HEK293 (cell line): Measurements from ENCODE around the gene TRIM44.

Experiments used
- GLI4 ChIP-seq: fragments of 450-650 bp; formaldehyde crosslinking; IDR thresholded peaks from 2 replicates; pipeline ENCODE4 v1.5.1; 2016; ENCODE audit warnings: missing biosample characterization, missing genetic modification characterization
- KLF7 ChIP-seq: fragments of 450-650 bp; formaldehyde crosslinking; IDR thresholded peaks from 2 replicates; pipeline ENCODE4 v1.5.1; 2016; ENCODE audit warnings: missing biosample characterization, missing genetic modification characterization, borderline replicate concordance
- PRDM6 ChIP-seq: fragments of 450-650 bp; formaldehyde crosslinking; IDR thresholded peaks from 2 replicates; pipeline ENCODE4 v1.5.1; 2017; ENCODE audit warnings: missing biosample characterization, missing genetic modification characterization
- SALL2 ChIP-seq: fragments of 450-650 bp; formaldehyde crosslinking; IDR thresholded peaks from 2 replicates; pipeline ENCODE4 v1.5.0; 2017; ENCODE audit warnings: missing biosample characterization, mild to moderate bottlenecking, missing genetic modification characterization, borderline replicate concordance
- SCRT2 ChIP-seq: fragments of 450-650 bp; formaldehyde crosslinking; IDR thresholded peaks from 2 replicates; pipeline ENCODE4 v1.5.1; 2016; ENCODE audit warnings: missing biosample characterization, missing genetic modification characterization
- ZBTB26 ChIP-seq: fragments of 450-650 bp; formaldehyde crosslinking; optimal IDR thresholded peaks from 2 replicates; pipeline ENCODE3; 2016; ENCODE audit warnings: missing biosample characterization, mild to moderate bottlenecking, missing genetic modification characterization
- ZBTB44 ChIP-seq: fragments of 450-650 bp; IDR thresholded peaks from 2 replicates; pipeline ENCODE4 v1.5.1; 2018; ENCODE audit warnings: missing biosample characterization, mild to moderate bottlenecking, missing genetic modification characterization
- ZBTB8A ChIP-seq: fragments of 450-650 bp; formaldehyde crosslinking; IDR thresholded peaks from 2 replicates; pipeline ENCODE4 v1.5.1; 2016; ENCODE audit warnings: missing biosample characterization, missing genetic modification characterization
- ZEB2 ChIP-seq: fragments of 450-650 bp; formaldehyde crosslinking; IDR thresholded peaks from 2 replicates; pipeline ENCODE4 v1.5.1; 2016; ENCODE audit warnings: missing biosample characterization, missing genetic modification characterization
- ZFP3 ChIP-seq: fragments of 450-650 bp; formaldehyde crosslinking; IDR thresholded peaks from 2 replicates; pipeline ENCODE4 v1.5.1; 2016; ENCODE audit warnings: low read depth, missing biosample characterization, missing genetic modification characterization
- ZFP41 ChIP-seq: fragments of 450-650 bp; formaldehyde crosslinking; IDR thresholded peaks from 2 replicates; pipeline ENCODE4 v1.5.1; 2016; ENCODE audit warnings: missing biosample characterization, missing genetic modification characterization, borderline replicate concordance
- ZIC2 ChIP-seq: fragments of 450-650 bp; formaldehyde crosslinking; IDR thresholded peaks from 2 replicates; pipeline ENCODE4 v1.5.1; 2016; ENCODE audit warnings: missing biosample characterization, missing genetic modification characterization
- ZNF169 ChIP-seq: fragments of 450-650 bp; formaldehyde crosslinking; IDR thresholded peaks from 2 replicates; pipeline ENCODE4 v1.5.1; 2016; ENCODE audit warnings: missing biosample characterization, missing genetic modification characterization
- ZNF24 ChIP-seq: fragments of 450-650 bp; formaldehyde crosslinking; IDR thresholded peaks from 2 replicates; pipeline ENCODE4 v1.5.1; 2016; ENCODE audit warnings: missing biosample characterization, missing genetic modification characterization
- ZNF26 ChIP-seq: fragments of 450-650 bp; formaldehyde crosslinking; IDR thresholded peaks from 2 replicates; pipeline ENCODE4 v1.5.1; 2016; ENCODE audit warnings: missing biosample characterization, missing genetic modification characterization
- ZNF280D ChIP-seq: fragments of 450-650 bp; formaldehyde crosslinking; IDR thresholded peaks from 2 replicates; pipeline ENCODE4 v1.5.1; 2016; ENCODE audit warnings: missing biosample characterization, missing genetic modification characterization
- ZNF324 ChIP-seq: fragments of 450-650 bp; formaldehyde crosslinking; IDR thresholded peaks from 2 replicates; pipeline ENCODE4 v1.5.1; 2016; ENCODE audit warnings: missing biosample characterization, missing genetic modification characterization
- ZNF423 ChIP-seq: fragments of 450-650 bp; formaldehyde crosslinking; IDR thresholded peaks from 2 replicates; pipeline ENCODE4 v1.5.1; 2016; ENCODE audit warnings: missing biosample characterization, missing genetic modification characterization
- ZNF433 ChIP-seq: fragments of 450-650 bp; formaldehyde crosslinking; IDR thresholded peaks from 2 replicates; pipeline ENCODE4 v1.5.1; 2016; ENCODE audit warnings: missing biosample characterization, missing genetic modification characterization, low read depth
- ZNF626 ChIP-seq: fragments of 450-650 bp; sonication (Bioruptor Pico); formaldehyde crosslinking; IDR thresholded peaks from 2 replicates; pipeline ENCODE4 v1.5.1; 2018; ENCODE audit warnings: missing biosample characterization, missing genetic modification characterization, inconsistent platforms
- ZNF670 ChIP-seq: fragments of 450-650 bp; formaldehyde crosslinking; IDR thresholded peaks from 2 replicates; pipeline ENCODE4 v1.5.1; 2016; ENCODE audit warnings: missing biosample characterization, missing genetic modification characterization, low read depth
- ZNF837 ChIP-seq: fragments of 450-650 bp; formaldehyde crosslinking; IDR thresholded peaks from 2 replicates; pipeline ENCODE4 v1.5.1; 2016; ENCODE audit warnings: missing biosample characterization, missing genetic modification characterization
- ZSCAN23 ChIP-seq: fragments of 450-650 bp; formaldehyde crosslinking; IDR thresholded peaks from 2 replicates; pipeline ENCODE4 v1.5.1; 2016; ENCODE audit warnings: missing biosample characterization, missing genetic modification characterization
- ZSCAN5A ChIP-seq: fragments of 450-650 bp; formaldehyde crosslinking; IDR thresholded peaks from 2 replicates; pipeline ENCODE4 v1.5.1; 2016; ENCODE audit warnings: missing biosample characterization, missing genetic modification characterization

The TRIM44 gene

GRCh38 chr11:35621620-35622019 lies 41.0 kb upstream of the TRIM44 start (continued):
- TF ChIP-seq ZSCAN5A (no peak), ZFP3 (tag by site-specific recombination) (no peak), ZNF837 (tag by site-specific recombination) (no peak), ZEB2 (tag by site-specific recombination) (no peak), ZNF169 (no peak), KLF7 (tag by site-specific recombination) (no peak), ZNF324 (tag by site-specific recombination) (no peak), ZIC2 (tag by site-specific recombination) (peak; percentile 79), ZBTB44 (peak; percentile 82), ZNF433 (tag by site-specific recombination) (no peak), ZBTB8A (peak; percentile 52), ZNF24 (no peak), GLI4 (tag by site-specific recombination) (no peak), ZNF423 (tag by site-specific recombination) (peak; percentile 45; the same call in 1 of the 2 replicates), ZBTB26 (tag by site-specific recombination) (no peak), ZNF626 (tag by site-specific recombination) (no peak), ZSCAN23 (no peak), ZFP41 (tag by site-specific recombination) (no peak), PRDM6 (peak; percentile 93), ZNF670 (tag by site-specific recombination) (no peak), ZNF280D (tag by site-specific recombination) (no peak), SALL2 (tag by site-specific recombination) (no peak), SCRT2 (no peak), ZNF26 (tag by site-specific recombination) (no peak)
